Measurements from ENCODE around the gene PROK1. TPM values are rescaled to one million over a fixed set of nuclear protein-coding genes. Genes with fewer than 3 reads are reported as not detected.

The PROK1 gene
- total and polyA plus RNA-seq, 5 donors: 0.93 to 2.6 (median 1.3) TPM; not detected in 2

DNA sequence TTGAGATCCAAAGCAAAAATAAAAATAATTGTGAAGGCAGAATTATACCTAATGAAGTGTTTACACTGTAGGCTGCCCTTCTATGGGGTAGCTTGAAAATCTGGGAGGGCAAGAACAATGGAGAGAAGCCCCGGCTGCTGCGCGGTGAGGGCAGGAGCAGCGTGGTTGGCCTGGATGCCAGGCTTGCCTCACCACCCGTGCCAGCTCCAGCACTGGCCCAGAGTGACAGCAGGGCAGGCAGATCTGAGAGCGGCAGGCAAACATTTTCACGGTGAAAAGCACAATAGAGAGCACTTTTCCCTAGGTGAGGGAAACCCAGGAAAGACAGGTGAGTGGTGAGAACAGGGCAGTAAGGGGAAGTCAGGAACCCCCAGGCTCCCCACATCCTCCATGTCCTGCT is 1.4 kb downstream of the PROK1 start:
- no peak overlapping the region for H3K27ac ChIP-seq (ENCODE audit: low read length)
- H3K4me1 ChIP-seq (ENCODE audit: control insufficient read depth, insufficient read depth, low read length): no peaks in the 10 kb centered on the region
- WGBS: 63% methylated on average over 7 of the region's 7 CpGs
- no peak for DNase-seq
- no peaks in the 10 kb centered on the region for H3K27me3 ChIP-seq (ENCODE audit: control insufficient read depth, insufficient read depth)
- no peaks in the 10 kb centered on the region for H3K9me3 ChIP-seq (ENCODE audit: control insufficient read depth, low read length)
- no peak for ATAC-seq
- no peak overlapping the region for H3K4me3 ChIP-seq (ENCODE audit: low read length)
- intact Hi-C loops (cut with DNase I): loop anchor here in 1 of 4 donors (5.0 kb wide), 1 partner anchor 35 kb away; no protein-coding TSS in a partner anchor

DNA sequence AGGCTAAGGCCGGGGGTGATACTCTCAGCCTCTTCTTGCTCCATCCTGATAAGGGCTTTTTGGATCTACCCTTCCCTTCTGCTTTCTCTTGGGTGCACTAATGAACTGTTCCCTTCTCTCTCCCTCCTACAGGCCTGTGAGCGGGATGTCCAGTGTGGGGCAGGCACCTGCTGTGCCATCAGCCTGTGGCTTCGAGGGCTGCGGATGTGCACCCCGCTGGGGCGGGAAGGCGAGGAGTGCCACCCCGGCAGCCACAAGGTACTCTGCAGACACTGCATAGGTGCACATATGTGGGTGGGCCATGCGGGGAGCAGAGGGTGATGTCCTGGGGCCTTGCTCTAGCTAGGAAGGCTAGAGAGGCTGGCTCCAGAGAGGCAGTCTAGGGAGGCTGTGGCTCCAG is 2.9 kb downstream of the PROK1 start:
- WGBS: 85% methylated on average over 9 of the region's 9 CpGs
- intact Hi-C loops (cut with DNase I): loop anchor here in 1 of 4 donors (5.0 kb wide), 1 partner anchor 37 kb away; no protein-coding TSS in a partner anchor
- no peaks in the 10 kb centered on the region for H3K27me3 ChIP-seq (ENCODE audit: control insufficient read depth, insufficient read depth)

DNA sequence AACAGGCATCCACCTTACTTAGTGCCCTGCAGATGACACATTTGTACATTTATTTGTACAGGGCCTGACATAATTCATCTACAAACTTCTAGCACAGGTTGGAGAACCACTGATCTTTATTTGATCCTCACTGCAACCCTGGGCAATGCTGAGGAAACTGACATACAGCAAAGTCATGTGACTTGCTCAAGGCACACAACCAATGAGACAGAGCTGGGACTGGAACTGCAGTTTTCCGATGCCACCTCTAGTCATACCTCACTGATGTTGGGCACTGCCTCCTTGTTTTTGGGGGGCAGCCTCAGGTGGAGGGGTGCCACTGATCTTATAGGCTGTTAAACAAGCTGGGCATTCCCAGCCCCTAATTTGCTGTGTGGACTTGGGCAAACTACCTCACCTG is 3.4 kb downstream of the PROK1 start:
- Histone ChIP-seq H3K9me3 (ENCODE audit: control insufficient read depth, low read length) (no peaks in the 10 kb centered on the region), H3K27me3 (ENCODE audit: control insufficient read depth, insufficient read depth) (no peaks in the 10 kb centered on the region), H3K4me3 (ENCODE audit: low read length) (no peak overlapping the region), H3K27ac (ENCODE audit: low read length) (no peak overlapping the region), H3K4me1 (ENCODE audit: control insufficient read depth, insufficient read depth, low read length) (no peaks in the 10 kb centered on the region)
- intact Hi-C loops (cut with DNase I): loop anchor here in 1 of 4 donors (5.0 kb wide), 1 partner anchor 37 kb away; no protein-coding TSS in a partner anchor
- no peak for ATAC-seq
- WGBS: 78% methylated on average over 1 of the region's 1 CpG
- DNase-seq: no peak

More for the DNA sequence above, 2.9 kb downstream of the PROK1 start:
- ATAC-seq (no peak), DNase-seq (no peak)
- Histone ChIP-seq H3K4me3 (ENCODE audit: low read length) (no peak overlapping the region), H3K9me3 (ENCODE audit: control insufficient read depth, low read length) (no peaks in the 10 kb centered on the region), H3K27ac (ENCODE audit: low read length) (no peak overlapping the region), H3K4me1 (ENCODE audit: control insufficient read depth, insufficient read depth, low read length) (no peaks in the 10 kb centered on the region)

DNA sequence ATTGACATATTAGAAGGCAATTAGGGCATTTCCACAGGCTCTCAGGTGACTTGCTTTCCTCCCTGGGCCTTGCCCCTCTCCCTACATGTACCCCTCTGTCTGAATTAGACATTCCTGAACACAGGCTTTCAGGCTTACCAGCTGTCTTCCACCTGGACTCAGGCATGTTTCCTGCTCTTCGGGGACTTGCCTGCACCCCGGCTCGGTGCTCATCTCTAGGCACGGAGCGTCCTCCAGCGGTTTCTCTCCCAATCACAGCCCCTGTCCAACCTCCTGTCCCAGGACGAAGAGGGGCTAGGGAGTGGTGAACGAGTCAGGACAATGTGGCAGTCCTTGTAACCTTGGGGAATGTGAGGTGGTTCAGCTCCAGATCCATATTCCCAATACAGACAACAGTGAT is 4.2 kb downstream of the PROK1 start:
- no peaks in the 10 kb centered on the region for H3K9me3 ChIP-seq (ENCODE audit: control insufficient read depth, low read length)
- no peaks in the 10 kb centered on the region for H3K27me3 ChIP-seq (ENCODE audit: control insufficient read depth, insufficient read depth)
- no peaks in the 10 kb centered on the region for H3K4me1 ChIP-seq (ENCODE audit: control insufficient read depth, insufficient read depth, low read length)
- no peak for ATAC-seq
- H3K4me3 ChIP-seq (ENCODE audit: low read length): no peak overlapping the region
- WGBS: 50% methylated on average over 8 of the region's 8 CpGs
- DNase-seq: no peak
- H3K27ac ChIP-seq (ENCODE audit: low read length): no peak overlapping the region
- intact Hi-C loops (cut with DNase I): no loop called here

DNA sequence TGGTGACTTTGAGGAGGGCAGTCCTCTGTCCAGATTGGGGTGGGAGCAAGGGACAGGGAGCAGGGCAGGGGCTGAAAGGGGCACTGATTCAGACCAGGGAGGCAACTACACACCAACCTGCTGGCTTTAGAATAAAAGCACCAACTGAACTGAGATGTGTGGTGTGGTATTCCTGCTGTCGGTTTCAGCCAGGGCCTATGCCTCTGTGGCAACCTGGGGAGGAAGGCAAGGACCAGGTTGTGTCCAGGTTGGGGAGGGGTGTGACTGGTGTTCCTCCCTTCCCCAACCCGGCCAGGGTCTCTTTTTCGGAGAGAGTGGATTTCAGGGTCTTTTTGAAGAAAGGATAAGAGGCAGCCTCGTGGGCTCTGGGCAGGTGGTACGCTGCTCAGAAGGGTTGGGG is 6.3 kb downstream of the PROK1 start:
- H3K9me3 ChIP-seq (ENCODE audit: control insufficient read depth, low read length): no peaks in the 10 kb centered on the region
- H3K27me3 ChIP-seq (ENCODE audit: control insufficient read depth, insufficient read depth): no peaks in the 10 kb centered on the region
- no peak overlapping the region for H3K27ac ChIP-seq (ENCODE audit: low read length)
- intact Hi-C loops (cut with DNase I): no loop called here
- DNase-seq (no peak), ATAC-seq (no peak)
- no peak overlapping the region for H3K4me3 ChIP-seq (ENCODE audit: low read length)
- 81% methylated on average over 5 of the region's 5 CpGs for WGBS
- no peaks in the 10 kb centered on the region for H3K4me1 ChIP-seq (ENCODE audit: control insufficient read depth, insufficient read depth, low read length)

DNA sequence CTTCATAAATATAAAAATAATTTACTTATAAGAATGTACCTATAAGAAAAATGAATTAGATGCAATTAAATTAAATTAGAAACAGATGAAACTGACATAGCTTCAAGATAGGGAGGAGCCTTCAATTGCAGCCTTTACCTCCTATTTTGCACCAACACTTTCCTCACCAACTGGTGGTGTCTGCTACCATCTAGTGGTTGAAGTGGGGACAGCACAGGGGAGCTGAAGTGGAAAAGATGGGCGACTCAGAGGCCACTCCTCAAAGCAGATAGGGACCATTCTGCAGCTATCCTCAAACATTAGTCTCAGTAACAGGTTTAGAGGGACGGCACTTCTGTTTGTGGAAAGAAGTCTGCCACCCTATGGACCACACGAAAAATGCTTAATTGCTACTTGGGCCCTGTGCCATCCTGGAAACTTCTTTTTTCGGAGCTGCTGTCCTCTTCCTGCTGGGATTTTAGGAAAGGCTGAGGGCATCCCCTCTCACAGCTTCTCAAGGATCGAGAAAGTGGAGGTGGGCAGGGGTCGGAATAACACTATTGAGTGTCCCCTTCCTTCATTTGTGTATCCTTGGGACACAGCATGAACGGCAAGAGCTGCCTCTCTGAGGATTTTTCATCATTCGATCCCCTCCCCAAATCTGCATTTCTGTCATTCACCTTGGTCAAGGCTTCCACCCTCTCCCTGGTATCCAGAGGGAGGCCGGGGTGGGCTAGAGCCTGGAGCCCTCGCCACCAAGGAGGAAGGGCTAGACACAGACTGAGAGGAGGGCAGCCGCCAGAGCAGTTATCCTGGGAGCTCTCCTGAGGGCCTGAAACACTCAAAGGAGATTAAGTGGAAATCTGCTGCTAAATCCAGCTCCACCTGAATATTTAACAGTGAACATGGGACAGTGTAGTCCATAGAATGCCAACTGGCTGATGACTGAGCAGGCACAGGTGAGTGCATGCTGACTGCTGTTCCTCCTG is 9.6 kb downstream of the PROK1 start:
- WGBS: 42% methylated on average over 11 of the region's 11 CpGs
- no peaks in the 10 kb centered on the region for H3K27me3 ChIP-seq (ENCODE audit: control insufficient read depth, insufficient read depth)
- H3K27ac ChIP-seq (ENCODE audit: low read length): no peak overlapping the region
- intact Hi-C loops (cut with DNase I): loop anchor here (2.0 to 10.0 kb wide), 6 partner anchors 48 to 258 kb away; no protein-coding TSS in a partner anchor
- no peak overlapping the region for H3K4me3 ChIP-seq (ENCODE audit: low read length)
- no peaks in the 10 kb centered on the region for H3K9me3 ChIP-seq (ENCODE audit: control insufficient read depth, low read length)
- DNase-seq (peak; percentile 61 to 85 (median 77)), ATAC-seq (peak; percentile 70 to 86)
- H3K4me1 ChIP-seq (ENCODE audit: control insufficient read depth, insufficient read depth, low read length): no peaks in the 10 kb centered on the region

DNA sequence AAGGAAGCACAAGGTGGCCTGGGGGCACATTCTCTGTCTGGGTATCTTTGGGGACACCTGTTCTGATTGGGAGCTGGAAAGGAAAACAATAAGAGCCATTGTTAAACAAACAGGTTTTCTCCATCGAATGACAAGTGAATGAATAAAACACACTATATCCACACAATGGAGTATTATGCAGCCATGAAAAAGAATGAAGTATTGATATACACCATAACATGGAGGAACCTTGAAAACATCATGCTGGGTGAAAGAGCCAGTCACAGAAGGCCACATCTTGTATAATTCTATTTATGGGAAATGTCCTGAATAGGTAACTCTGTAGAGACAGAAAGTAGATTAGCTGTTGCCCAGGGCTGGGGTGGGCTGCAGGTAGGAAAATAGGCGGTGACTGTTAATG is 11.1 kb downstream of the PROK1 start:
- Histone ChIP-seq H3K4me3 (ENCODE audit: low read length) (no peak overlapping the region), H3K9me3 (ENCODE audit: control insufficient read depth, low read length) (no peaks in the 10 kb centered on the region), H3K27ac (ENCODE audit: low read length) (no peak overlapping the region), H3K4me1 (ENCODE audit: control insufficient read depth, insufficient read depth, low read length) (peaks cover 2% of the 10 kb centered on the region), H3K27me3 (ENCODE audit: control insufficient read depth, insufficient read depth) (no peaks in the 10 kb centered on the region)
- intact Hi-C loops (cut with DNase I): loop anchor here (2.0 to 10.0 kb wide), 4 partner anchors 50 to 257 kb away; no protein-coding TSS in a partner anchor
- DNase-seq: no peak
- no peak for ATAC-seq
- 89% methylated on average over 2 of the region's 2 CpGs for WGBS

DNA sequence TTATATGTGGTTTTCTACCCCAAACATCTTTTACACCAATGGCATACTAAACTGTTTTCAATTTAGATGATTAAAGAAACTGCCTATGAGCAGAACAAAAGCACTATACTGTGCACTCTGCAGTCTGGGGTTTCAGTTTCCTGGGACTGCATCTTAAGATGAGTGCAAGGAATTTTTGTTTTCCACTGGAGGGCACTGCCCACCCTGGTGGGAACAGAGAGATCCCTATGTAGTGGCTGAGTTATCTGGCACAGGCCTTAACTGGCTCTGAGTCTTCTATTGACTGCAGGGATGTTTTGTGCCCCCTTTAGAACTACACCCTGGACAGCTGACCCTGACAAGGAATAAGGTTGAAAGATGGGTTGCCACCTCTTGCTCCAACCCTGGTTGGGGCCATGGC is 12.0 kb downstream of the PROK1 start:
- no peaks in the 10 kb centered on the region for H3K9me3 ChIP-seq (ENCODE audit: control insufficient read depth, low read length)
- ATAC-seq (no peak), DNase-seq (no peak)
- intact Hi-C loops (cut with DNase I): loop anchor here (2.0 to 10.0 kb wide), 4 partner anchors 51 to 258 kb away; no protein-coding TSS in a partner anchor
- H3K27me3 ChIP-seq (ENCODE audit: control insufficient read depth, insufficient read depth): no peaks in the 10 kb centered on the region
- no peak overlapping the region for H3K4me3 ChIP-seq (ENCODE audit: low read length)
- no peak overlapping the region for H3K27ac ChIP-seq (ENCODE audit: low read length)
- peaks cover 2% of the 10 kb centered on the region for H3K4me1 ChIP-seq (ENCODE audit: control insufficient read depth, insufficient read depth, low read length)

DNA sequence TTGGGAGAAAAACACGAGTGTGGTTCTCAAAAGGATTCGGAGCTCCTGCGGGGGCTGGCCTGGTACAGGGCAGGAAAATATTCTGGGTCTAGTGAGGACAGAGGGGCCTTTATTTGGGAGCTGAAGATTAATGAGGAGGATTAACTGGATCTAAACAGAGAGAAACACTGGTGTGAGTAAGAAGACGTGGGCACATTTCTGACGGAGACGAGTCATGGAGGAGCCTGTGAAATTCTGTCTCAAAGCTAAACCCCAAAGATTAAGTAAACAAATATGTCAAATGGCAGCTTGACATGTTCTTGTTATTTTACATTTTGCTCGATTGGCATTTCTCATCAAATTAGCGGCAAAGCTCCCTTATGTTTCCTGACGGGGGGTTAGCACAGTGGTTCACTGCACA is 12.8 kb downstream of the PROK1 start:
- no peaks in the 10 kb centered on the region for H3K27me3 ChIP-seq (ENCODE audit: control insufficient read depth, insufficient read depth)
- 80% methylated on average over 9 of the region's 9 CpGs for WGBS
- ATAC-seq (no peak), DNase-seq (no peak)
- no peak overlapping the region for H3K27ac ChIP-seq (ENCODE audit: low read length)
- H3K4me3 ChIP-seq (ENCODE audit: low read length): no peak overlapping the region
- intact Hi-C loops (cut with DNase I): loop anchor here (2.0 to 10.0 kb wide), 4 partner anchors 51 to 259 kb away; no protein-coding TSS in a partner anchor
- peaks cover 2% of the 10 kb centered on the region for H3K4me1 ChIP-seq (ENCODE audit: control insufficient read depth, insufficient read depth, low read length)
- no peaks in the 10 kb centered on the region for H3K9me3 ChIP-seq (ENCODE audit: control insufficient read depth, low read length)

DNA sequence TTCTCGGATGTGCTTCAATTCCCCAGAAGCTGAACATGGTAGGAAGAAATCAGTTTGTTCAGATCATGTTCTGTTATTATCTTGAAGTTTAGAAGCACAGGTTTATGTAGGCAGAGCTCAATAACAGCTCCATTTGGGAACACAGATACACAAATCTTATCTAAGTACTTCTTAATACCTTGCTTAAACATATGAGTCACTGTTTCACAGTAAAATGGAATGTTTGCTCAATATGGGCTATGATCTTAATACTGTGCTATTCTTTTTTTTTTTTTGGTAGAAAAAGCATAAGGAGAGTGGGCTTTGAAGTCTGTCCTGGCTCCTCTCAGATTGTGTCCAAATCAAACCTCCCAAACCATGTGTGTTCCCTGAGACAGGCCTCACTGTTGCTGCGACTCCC is 13.4 kb downstream of the PROK1 start:
- no peak overlapping the region for H3K4me3 ChIP-seq (ENCODE audit: low read length)
- H3K9me3 ChIP-seq (ENCODE audit: control insufficient read depth, low read length): no peaks in the 10 kb centered on the region
- 79% methylated on average over 2 of the region's 2 CpGs for WGBS
- DNase-seq (no peak), ATAC-seq (no peak)
- no peak overlapping the region for H3K27ac ChIP-seq (ENCODE audit: low read length)
- no peaks in the 10 kb centered on the region for H3K27me3 ChIP-seq (ENCODE audit: control insufficient read depth, insufficient read depth)
- peaks cover 2% of the 10 kb centered on the region for H3K4me1 ChIP-seq (ENCODE audit: control insufficient read depth, insufficient read depth, low read length)
- intact Hi-C loops (cut with DNase I): loop anchor here (5.0 to 10.0 kb wide), 3 partner anchors 52 to 152 kb away; no protein-coding TSS in a partner anchor

Measured in right cardiac atrium (tissue), 5 donors.